IPS-15b (cell line): ENCODE data around the gene DOK5.

ENCODE experiments used
- H3K27me3 ChIP-seq: one replicate; pipeline ENCODE4 v1.6.1; 2013; ENCODE audit warnings: low read length; ENCODE audit not compliant: control insufficient read depth, insufficient read depth
- H3K36me3 ChIP-seq: one replicate; pipeline ENCODE4 v1.6.1; 2013; ENCODE audit warnings: low read length; ENCODE audit not compliant: control insufficient read depth, insufficient read depth
- H3K4me1 ChIP-seq: one replicate; pipeline ENCODE4 v1.6.1; 2013; ENCODE audit warnings: mild to moderate bottlenecking, low read length; ENCODE audit not compliant: control insufficient read depth, insufficient read depth
- H3K4me3 ChIP-seq: one replicate; pipeline ENCODE4 v1.5.1; 2013; ENCODE audit warnings: low read depth, low read length
- H3K9ac ChIP-seq: one replicate; pipeline ENCODE4 v1.6.1; 2013; ENCODE audit warnings: low read depth, mild to moderate bottlenecking, low read length
- H3K9me3 ChIP-seq: one replicate; pipeline ENCODE4 v1.6.1; 2013; ENCODE audit warnings: mild to moderate bottlenecking, low read length; ENCODE audit not compliant: control insufficient read depth, insufficient read depth

DOK5 gene

DNA sequence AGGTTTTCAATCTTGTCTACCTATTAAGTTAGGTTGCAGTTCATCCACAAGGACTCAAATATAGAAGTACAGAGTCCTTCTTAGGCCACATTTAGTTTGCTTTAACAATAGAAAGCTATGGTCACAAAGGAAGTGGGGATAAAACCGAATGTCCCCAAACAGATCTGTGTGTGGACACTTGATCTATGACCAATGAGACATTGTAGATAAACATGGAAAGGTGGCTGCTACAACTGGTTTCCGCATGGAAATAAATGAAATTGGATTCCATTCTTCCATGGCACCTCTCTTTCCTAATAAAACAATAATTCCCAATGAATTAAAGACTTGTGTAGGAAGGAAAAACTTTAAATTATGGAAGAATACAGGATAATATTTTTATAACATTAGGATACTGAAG lies 20.4 kb upstream of the DOK5 start:
- no peaks in the 10 kb centered on the region for H3K9me3 ChIP-seq
- H3K4me3 ChIP-seq: no peak overlapping the region
- H3K9ac ChIP-seq: no peak overlapping the region
- H3K4me1 ChIP-seq: no peaks in the 10 kb centered on the region
- H3K27me3 ChIP-seq: no peaks in the 10 kb centered on the region
- H3K36me3 ChIP-seq: no peaks in the 10 kb centered on the region

- Histone ChIP-seq H3K9ac (no peak overlapping the region), H3K27me3 (no peaks in the 10 kb centered on the region), H3K4me1 (no peaks in the 10 kb centered on the region), H3K36me3 (no peaks in the 10 kb centered on the region), H3K9me3 (no peaks in the 10 kb centered on the region), H3K4me3 (no peak overlapping the region)
These were observed 19.0 kb upstream of the DOK5 start for GRCh38 chr20:54456423-54456822.

DNA sequence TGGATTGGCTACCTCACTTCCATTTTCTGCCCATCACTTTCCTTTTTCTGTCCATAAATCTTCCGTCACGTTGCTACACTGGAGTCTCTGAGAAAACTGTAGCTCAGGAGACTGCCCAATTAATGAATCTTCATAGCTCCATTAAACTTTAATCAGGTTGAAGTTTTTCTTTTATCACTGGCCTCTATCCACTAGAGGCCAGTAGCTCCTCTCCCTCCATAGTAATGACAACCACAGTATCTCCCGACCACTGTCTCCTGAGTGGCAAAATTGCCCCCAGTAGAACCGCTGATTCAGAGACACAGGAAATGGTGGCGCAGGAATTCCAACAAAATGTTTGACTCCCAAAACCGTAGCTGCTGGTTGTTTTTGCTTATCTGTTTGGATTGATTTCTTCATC lies 18.4 kb upstream of the DOK5 start:
- Histone ChIP-seq H3K27me3 (no peaks in the 10 kb centered on the region), H3K9ac (no peak overlapping the region), H3K4me1 (no peaks in the 10 kb centered on the region), H3K4me3 (no peak overlapping the region), H3K9me3 (no peaks in the 10 kb centered on the region), H3K36me3 (no peaks in the 10 kb centered on the region)

DNA sequence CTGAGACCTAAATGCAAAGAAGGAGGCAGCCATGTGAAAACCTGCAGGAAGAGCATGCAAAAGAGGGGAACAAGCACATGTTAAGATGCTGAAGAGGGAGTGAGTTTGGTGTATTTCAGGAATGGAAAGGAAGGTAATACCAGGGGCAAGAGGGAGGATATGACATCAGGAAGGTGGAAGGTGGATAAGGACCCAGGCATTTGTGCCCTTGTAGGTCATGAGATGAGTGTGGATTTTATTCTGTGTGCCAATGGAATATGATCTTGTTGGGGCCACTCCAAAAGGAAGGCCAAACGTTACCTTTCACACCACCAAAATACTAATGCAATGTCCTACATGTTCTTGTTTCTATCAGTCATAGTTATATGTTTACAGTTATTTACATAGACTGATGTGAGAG lies 17.2 kb upstream of the DOK5 start:
- H3K27me3 ChIP-seq: no peaks in the 10 kb centered on the region
- no peaks in the 10 kb centered on the region for H3K4me1 ChIP-seq
- no peak overlapping the region for H3K4me3 ChIP-seq

GRCh38 chr20:54459279-54459678 lies 16.1 kb upstream of the DOK5 start:
- Histone ChIP-seq H3K4me1 (no peaks in the 10 kb centered on the region), H3K4me3 (no peak overlapping the region), H3K9me3 (no peaks in the 10 kb centered on the region), H3K27me3 (no peaks in the 10 kb centered on the region), H3K9ac (no peak overlapping the region), H3K36me3 (no peaks in the 10 kb centered on the region)

More for the DNA sequence above, 17.2 kb upstream of the DOK5 start:
- no peak overlapping the region for H3K9ac ChIP-seq
- H3K9me3 ChIP-seq: no peaks in the 10 kb centered on the region
- H3K36me3 ChIP-seq: no peaks in the 10 kb centered on the region

DNA sequence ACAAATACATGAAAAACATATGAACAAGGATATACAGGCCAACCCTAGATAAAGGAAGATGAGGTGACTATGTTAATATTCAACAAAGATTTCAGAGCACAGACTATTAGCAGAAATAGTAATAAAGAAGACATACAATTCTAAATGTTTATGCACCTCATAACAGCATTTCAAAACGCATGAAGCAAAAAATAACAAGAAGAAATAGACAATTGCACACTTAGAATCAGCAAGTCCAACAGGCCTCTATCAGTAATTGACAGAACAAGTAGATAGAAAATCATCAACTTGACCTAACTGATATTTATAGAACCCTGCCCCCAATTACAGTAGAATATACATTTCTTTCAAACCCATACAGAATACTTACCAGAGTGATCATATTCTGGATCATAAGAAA lies 11.4 kb upstream of the DOK5 start:
- no peaks in the 10 kb centered on the region for H3K27me3 ChIP-seq
- H3K9me3 ChIP-seq: no peaks in the 10 kb centered on the region
- no peak overlapping the region for H3K4me3 ChIP-seq
- H3K4me1 ChIP-seq: no peaks in the 10 kb centered on the region
- H3K36me3 ChIP-seq: no peaks in the 10 kb centered on the region
- H3K9ac ChIP-seq: no peak overlapping the region

DNA sequence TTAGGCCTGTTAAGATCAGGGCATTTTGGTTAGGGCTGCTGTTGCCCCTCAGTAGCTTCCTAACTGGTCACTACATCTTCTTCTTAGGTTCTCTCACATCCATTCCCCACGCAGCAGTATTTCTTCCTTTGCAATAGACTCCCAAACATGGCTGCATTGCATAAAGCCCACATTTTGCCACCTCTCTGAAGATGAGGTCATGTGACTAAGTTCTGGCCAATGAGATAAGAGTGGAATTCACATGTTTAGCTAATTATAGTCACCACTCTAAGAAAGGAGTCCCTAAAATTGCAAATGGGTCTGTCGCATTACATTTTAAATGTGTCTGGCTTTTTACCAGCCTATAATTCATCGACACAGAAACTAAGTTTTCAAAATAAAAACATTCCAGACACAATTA lies 9.3 kb upstream of the DOK5 start:
- Histone ChIP-seq H3K9ac (no peak overlapping the region), H3K4me3 (no peak overlapping the region), H3K36me3 (no peaks in the 10 kb centered on the region), H3K9me3 (no peaks in the 10 kb centered on the region), H3K27me3 (no peaks in the 10 kb centered on the region), H3K4me1 (peaks cover 2% of the 10 kb centered on the region)

GRCh38 chr20:54467622-54468021 lies 7.8 kb upstream of the DOK5 start:
- no peaks in the 10 kb centered on the region for H3K36me3 ChIP-seq
- H3K9ac ChIP-seq: no peak overlapping the region
- H3K4me1 ChIP-seq: peaks cover 2% of the 10 kb centered on the region
- no peaks in the 10 kb centered on the region for H3K9me3 ChIP-seq
- H3K4me3 ChIP-seq: no peak overlapping the region
- H3K27me3 ChIP-seq: no peaks in the 10 kb centered on the region

- Histone ChIP-seq H3K4me1 (peaks cover 2% of the 10 kb centered on the region), H3K4me3 (no peak overlapping the region), H3K9me3 (no peaks in the 10 kb centered on the region), H3K9ac (no peak overlapping the region), H3K27me3 (no peaks in the 10 kb centered on the region), H3K36me3 (no peaks in the 10 kb centered on the region)
These were observed 7.3 kb upstream of the DOK5 start for GRCh38 chr20:54468082-54468481.

DNA sequence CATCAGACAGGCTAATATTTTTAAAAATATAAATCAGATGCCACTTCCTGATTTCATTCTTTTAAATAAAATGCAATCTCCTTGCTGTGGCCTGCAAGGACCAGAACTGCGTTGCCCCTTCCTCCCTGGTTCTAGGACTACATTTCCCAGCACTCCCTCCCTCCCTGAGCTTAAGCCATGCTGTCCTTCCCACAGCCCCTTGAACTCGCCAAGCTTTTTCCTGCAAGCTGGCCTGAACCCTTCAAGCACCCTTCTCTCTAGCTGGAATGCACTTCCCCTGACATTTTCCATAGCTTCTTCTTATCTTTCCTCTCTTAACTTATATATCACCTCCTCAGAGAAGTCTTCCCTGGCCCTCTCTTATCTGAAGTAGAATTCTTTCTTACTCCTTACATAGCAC lies 6.1 kb upstream of the DOK5 start:
- Histone ChIP-seq H3K36me3 (no peaks in the 10 kb centered on the region), H3K4me1 (peaks cover 2% of the 10 kb centered on the region), H3K9me3 (no peaks in the 10 kb centered on the region), H3K27me3 (peaks cover 2% of the 10 kb centered on the region), H3K4me3 (no peak overlapping the region), H3K9ac (no peak overlapping the region)

- Histone ChIP-seq H3K4me3 (no peak overlapping the region), H3K4me1 (peaks cover 2% of the 10 kb centered on the region), H3K9ac (no peak overlapping the region), H3K36me3 (no peaks in the 10 kb centered on the region), H3K9me3 (no peaks in the 10 kb centered on the region), H3K27me3 (peaks cover 4% of the 10 kb centered on the region)
These were observed 5.4 kb upstream of the DOK5 start for GRCh38 chr20:54469952-54470351.

GRCh38 chr20:54470697-54471096 lies 4.7 kb upstream of the DOK5 start:
- Histone ChIP-seq H3K4me3 (no peak overlapping the region), H3K4me1 (peaks cover 2% of the 10 kb centered on the region), H3K9me3 (no peaks in the 10 kb centered on the region), H3K27me3 (peaks cover 4% of the 10 kb centered on the region), H3K9ac (no peak overlapping the region), H3K36me3 (no peaks in the 10 kb centered on the region)

GRCh38 chr20:54472607-54473006 lies 2.8 kb upstream of the DOK5 start:
- H3K9me3 ChIP-seq: no peaks in the 10 kb centered on the region
- no peak overlapping the region for H3K9ac ChIP-seq
- peaks cover 17% of the 10 kb centered on the region for H3K27me3 ChIP-seq
- H3K36me3 ChIP-seq: no peaks in the 10 kb centered on the region
- H3K4me1 ChIP-seq: peaks cover 2% of the 10 kb centered on the region
- no peak overlapping the region for H3K4me3 ChIP-seq
